HCT116 (cell line): Measurements from ENCODE around the gene NR2F1-AS1. TPM values are rescaled to one million over a fixed set of nuclear protein-coding genes. Genes with fewer than 3 reads are reported as not detected.

ENCODE experiments used
- ATAC-seq: fragments of 200-7000 bp; cut with Tn5 transposase; 2 replicates; pipeline ENCODE4 v1.9.1; 2020; ENCODE audit warnings: mild to moderate bottlenecking, moderate library complexity
- BruUV-seq: library from RNA; stranded (reverse); fragments of 400-500 nt; replicated peaks from 2 replicates; lab custom pipeline; 2021; lab: Mats Ljungman, UMichigan
- CTCF ChIA-PET: fragments of 300-600 bp; sonication (Branson Sonifier 250); formaldehyde crosslinking; loops from one replicate; lab custom pipeline; 2021; ENCODE audit warnings: antibody characterized with exemption; lab: Charles Lee
- POLR2A ChIA-PET: fragments of 300-600, 350-600 bp; sonication (Branson Sonifier 250); formaldehyde crosslinking; loops from one replicate; lab custom pipeline; 2021; ENCODE audit warnings: antibody characterized with exemption; lab: Charles Lee
- RAD21 ChIA-PET, 2 experiments: fragments of 300-600 bp; sonication (Branson Sonifier 250); formaldehyde crosslinking; loops; one replicate each; lab custom pipeline; 2023; ENCODE audit warnings: low total read pairs in 2 of 2; ENCODE audit not compliant: uncharacterized antibody in 2 of 2, unreplicated experiment in 2 of 2, low non-redundant PET in 1 of 2; lab: Charles Lee
- DNase-seq: peaks from one replicate; pipeline ENCODE4 v3.0.0-alpha.2; 2010; ENCODE audit warnings: low read depth, low spot score
- H2AFZ ChIP-seq: fragments of 200-600 bp; shearing (Covaris generic), sonication (generic); 2 replicates; pipeline ENCODE4 v1.6.1; 2017; ENCODE audit warnings: low read depth, mixed run types, mixed read lengths, antibody characterized with exemption, low read length; ENCODE audit not compliant: poor library complexity, severe bottlenecking
- H3K27ac ChIP-seq: 2 replicates; pipeline ENCODE4 v1.5.1; 2012; ENCODE audit warnings: low read depth, low read length
- H3K27me3 ChIP-seq: fragments of 200-600 bp; sonication (generic); 2 replicates; pipeline ENCODE4 v1.6.1; 2016; ENCODE audit warnings: mixed run types, low read length, mixed read lengths; ENCODE audit not compliant: insufficient read depth
- H3K36me3 ChIP-seq, 2 experiments: fragments of 200-500 bp in 1 of 2; fragments of 200-600 bp in 1 of 2; sonication (Bioruptor generic) in 1 of 2; sonication (generic) in 1 of 2; 2 replicates each; pipeline versions ENCODE4 v1.5.1 to v1.6.1; 2014 to 2016; ENCODE audit warnings: low read length in 2 of 2, inconsistent platforms in 1 of 2, mixed read lengths in 1 of 2, mixed run types in 1 of 2; ENCODE audit not compliant: insufficient read depth in 2 of 2, control insufficient read depth in 1 of 2
- H3K4me1 ChIP-seq, 2 experiments: fragments of 200-600 bp in 1 of 2; sonication (generic) in 1 of 2; 2 replicates each; pipeline versions ENCODE4 v1.5.1 to v1.6.1; 2012 to 2017; ENCODE audit warnings: low read length in 2 of 2, inconsistent platforms in 1 of 2, mild to moderate bottlenecking in 1 of 2, mixed read lengths in 1 of 2, mixed run types in 1 of 2, moderate library complexity in 1 of 2; ENCODE audit not compliant: insufficient read depth in 2 of 2, control insufficient read depth in 1 of 2
- H3K4me2 ChIP-seq: fragments of 200-600 bp; sonication (generic); 2 replicates; pipeline ENCODE4 v1.6.1; 2017; ENCODE audit warnings: mixed run types, low read length, mixed read lengths
- H3K4me3 ChIP-seq, 2 experiments: fragments of 200-600 bp in 1 of 2; sonication (generic) in 1 of 2; replicated peaks in 1 of 2; 2 replicates each; pipeline ENCODE4 v1.5.1; 2011 to 2016; ENCODE audit warnings: low read length in 2 of 2, control low read depth in 1 of 2, low read depth in 1 of 2, mild to moderate bottlenecking in 1 of 2, mixed read lengths in 1 of 2, mixed run types in 1 of 2
- H3K79me2 ChIP-seq: fragments of 200-600 bp; sonication (generic); 2 replicates; pipeline ENCODE4 v1.6.1; 2017; ENCODE audit warnings: mild to moderate bottlenecking, mixed run types, low read length, moderate library complexity, mixed read lengths; ENCODE audit not compliant: insufficient read depth
- H3K9ac ChIP-seq: fragments of 200-600 bp; sonication (generic); 2 replicates; pipeline ENCODE4 v1.6.1; 2016; ENCODE audit warnings: low read length, mixed read lengths
- H3K9me2 ChIP-seq: fragments of 200-600 bp; sonication (generic), shearing (Covaris generic); 2 replicates; pipeline ENCODE4 v1.6.1; 2017; ENCODE audit warnings: mixed run types, mild to moderate bottlenecking, moderate library complexity; ENCODE audit not compliant: insufficient read depth
- H3K9me3 ChIP-seq, 2 experiments: fragments of 200-500 bp in 1 of 2; fragments of 200-600 bp in 1 of 2; sonication (Bioruptor generic) in 1 of 2; sonication (generic) in 1 of 2; 2 replicates each; pipeline ENCODE4 v1.6.1; 2014 to 2017; ENCODE audit warnings: low read length in 2 of 2, mixed read lengths in 2 of 2, inconsistent platforms in 1 of 2, low read depth in 1 of 2, mild to moderate bottlenecking in 1 of 2, mixed run types in 1 of 2, moderate library complexity in 1 of 2; ENCODE audit not compliant: control insufficient read depth in 1 of 2, insufficient read depth in 1 of 2
- H4K20me1 ChIP-seq: fragments of 200-600 bp; sonication (generic), shearing (Covaris generic); 2 replicates; pipeline ENCODE4 v1.6.1; 2017; ENCODE audit warnings: mixed run types, mild to moderate bottlenecking, moderate library complexity; ENCODE audit not compliant: insufficient read depth
- CBX3 ChIP-seq: IDR thresholded peaks from 2 replicates; pipeline ENCODE4 v1.6.1; 2012; ENCODE audit warnings: low read depth
- CTCF ChIP-seq, 3 experiments: fragments of 200-600 bp in 1 of 3; sonication (generic) in 1 of 3; IDR thresholded peaks in 2 of 3; conservative IDR thresholded peaks in 1 of 3; 2 replicates each; pipeline ENCODE4 v1.5.1; 2012 to 2017; ENCODE audit warnings: low read depth in 2 of 3, low read length in 2 of 3, antibody characterized with exemption in 1 of 3, borderline replicate concordance in 1 of 3, control low read depth in 1 of 3, mild to moderate bottlenecking in 1 of 3, mixed read lengths in 1 of 3, mixed run types in 1 of 3, moderate library complexity in 1 of 3; ENCODE audit not compliant: insufficient read depth in 1 of 3
- EGR1 ChIP-seq: IDR thresholded peaks from 2 replicates; pipeline ENCODE4 v1.6.1; 2012; ENCODE audit warnings: low read depth
- EZH2 ChIP-seq: fragments of 200-600 bp; sonication (generic); IDR thresholded peaks from 2 replicates; pipeline ENCODE4 v1.6.1; 2017; ENCODE audit warnings: antibody characterized with exemption, mixed run types
- FOSL1 ChIP-seq: IDR thresholded peaks from 2 replicates; pipeline ENCODE4 v1.6.1; 2012; ENCODE audit warnings: low read depth
- JUND ChIP-seq: IDR thresholded peaks from 2 replicates; pipeline ENCODE4 v1.6.1; 2012
- POLR2AphosphoS5 ChIP-seq: IDR thresholded peaks from 2 replicates; pipeline ENCODE4 v1.6.1; 2011; ENCODE audit warnings: mild to moderate bottlenecking, low read depth, low read length, moderate library complexity
- SP1 ChIP-seq: IDR thresholded peaks from 2 replicates; pipeline ENCODE4 v1.6.1; 2012; ENCODE audit warnings: low read depth
- SRF ChIP-seq: IDR thresholded peaks from 2 replicates; pipeline ENCODE4 v1.6.1; 2012; ENCODE audit warnings: low read depth
- YY1 ChIP-seq: IDR thresholded peaks from 2 replicates; pipeline ENCODE4 v1.6.1; 2011; ENCODE audit warnings: low read length, low read depth, moderate library complexity, mild to moderate bottlenecking; ENCODE audit not compliant: insufficient replicate concordance; ENCODE audit errors: extremely low read depth
- ZBTB33 ChIP-seq: IDR thresholded peaks from 2 replicates; pipeline ENCODE4 v1.6.1; 2011; ENCODE audit warnings: mild to moderate bottlenecking, low read length, moderate library complexity; ENCODE audit not compliant: insufficient replicate concordance; ENCODE audit errors: extremely low read depth
- intact Hi-C: fragments of 100-400 bp; cut with micrococcal nuclease; formaldehyde crosslinking; loops from 2 replicates; pipeline ENCODE4 v1.10.0; 2022
- total RNA-seq: library from RNA; stranded (reverse); gene quantifications from one replicate; pipeline ENCODE4 v1.2.1, GENCODE V29; 2021; ENCODE audit not compliant: unreplicated experiment

Gene NR2F1-AS1
- total RNA-seq, 1 experiment from 2014 or later = 20.1 TPM

GRCh38 chr5:93503598-93504067, 77.4 kb downstream of the NR2F1-AS1 start:
- TF ChIP-seq POLR2AphosphoS5 = no peak
- no peak for TF ChIP-seq CBX3
- TF ChIP-seq EZH2 = no peak
- no peak for TF ChIP-seq SRF
- no peak for TF ChIP-seq EGR1
- TF ChIP-seq ZBTB33 = no peak
- Histone ChIP-seq H3K27me3 (no peaks in the 10 kb centered on the region), H4K20me1 (no peaks in the 10 kb centered on the region), H3K9me3 (no peaks in the 10 kb centered on the region), H2AFZ (no peak overlapping the region), H3K9ac (no peak overlapping the region), H3K4me2 (no peak overlapping the region), H3K79me2 (no peaks in the 10 kb centered on the region), H3K9me2 (no peaks in the 10 kb centered on the region), H3K27ac (no peak overlapping the region), H3K36me3 (no peaks in the 10 kb centered on the region), H3K4me3 (no peak overlapping the region), H3K4me1 (0 out of 4 replicates have a peak, but pooled peaks cover 0 to 3% of the 10 kb centered on the region in 2 experiments)
- DNase-seq = no peak
- ChIA-PET POLR2A (no interaction called here), RAD21 (no interaction called here), CTCF (no interaction called here)
- BruUV-seq = no TSS peak
- ATAC-seq = no peak
- intact Hi-C loops = no loop called here

- intact Hi-C loops = no loop called here
- Histone ChIP-seq H3K4me1 (no peaks in the 10 kb centered on the region), H3K36me3 (0 out of 4 replicates have a peak, but pooled peaks cover 0 to 2% of the 10 kb centered on the region in 2 experiments), H3K79me2 (no peaks in the 10 kb centered on the region), H4K20me1 (no peaks in the 10 kb centered on the region), H2AFZ (no peak overlapping the region)
- no peak for ATAC-seq
- ChIA-PET CTCF (no interaction called here), RAD21 (no interaction called here)
- no peak for DNase-seq
- TF ChIP-seq SP1 = no peak
- TF ChIP-seq CTCF (IDR thresholded peaks at IDR 0.05 in 2 of 3, conservative IDR thresholded peaks at IDR 0.05 in 1 of 3; ENCODE audit: borderline replicate concordance in 1 of 3, insufficient read depth in 1 of 3, low read depth in 2 of 3, low read length in 2 of 3) = no peak
- TF ChIP-seq EZH2 = no peak
- no peak for TF ChIP-seq JUND
- TF ChIP-seq YY1 = no peak
- TF ChIP-seq FOSL1 = no peak
- TF ChIP-seq POLR2AphosphoS5 = no peak
- TF ChIP-seq CBX3 = no peak
- TF ChIP-seq, all 23 proteins: peak for 0
- POLR2A ChIA-PET = no interaction called here
- H3K4me2 ChIP-seq = no peak overlapping the region
- H3K27ac ChIP-seq = no peak overlapping the region
- BruUV-seq = no TSS peak
- H3K9ac ChIP-seq = no peak overlapping the region
- no peak overlapping the region for H3K4me3 ChIP-seq
- H3K27me3 ChIP-seq = no peaks in the 10 kb centered on the region
- H3K9me3 ChIP-seq = no peaks in the 10 kb centered on the region
- no peaks in the 10 kb centered on the region for H3K9me2 ChIP-seq
Observed at GRCh38 chr5:93497096-93497495, 83.9 kb downstream of the NR2F1-AS1 start.
